ENCODE measurements around the gene SALL1.

SALL1 gene

GRCh38 chr16:51163366-51163765, 12.3 kb upstream of the SALL1 start:
- Histone ChIP-seq H3K36me3 (ENCODE audit: control insufficient read depth, low read length) (no peaks in the 10 kb centered on the region), H3K9me3 (ENCODE audit: control insufficient read depth, insufficient read depth, low read length) (no peaks in the 10 kb centered on the region), H3F3A (ENCODE audit: control insufficient read depth, insufficient read depth) (no peaks in the 10 kb centered on the region), H3K4me1 (ENCODE audit: control insufficient read depth, low read length) (no peaks in the 10 kb centered on the region), H3K9me2 (replicated peaks; ENCODE audit: control insufficient read depth, low read length) (no peaks in the 10 kb centered on the region), H3K4me3 (ENCODE audit: low read length) (no peak overlapping the region), H4K20me1 (ENCODE audit: control insufficient read depth, insufficient read depth, low read depth, low read length) (no peaks in the 10 kb centered on the region), H3K79me2 (ENCODE audit: control insufficient read depth, low read length) (no peaks in the 10 kb centered on the region), H3K27ac (ENCODE audit: low read depth, low read length) (no peak overlapping the region), H3K4me2 (ENCODE audit: low read length) (no peak overlapping the region), H3K27me3 (ENCODE audit: control insufficient read depth, low read length) (no peaks in the 10 kb centered on the region)
- TF ChIP-seq EZH2phosphoT487 (IDR thresholded peaks at IDR 0.05; ENCODE audit: borderline replicate concordance, low read length), result no peak
- no peak for TF ChIP-seq CTCF (IDR thresholded peaks at IDR 0.05; ENCODE audit: low read depth, low read length, poor library complexity, severe bottlenecking)

DNA sequence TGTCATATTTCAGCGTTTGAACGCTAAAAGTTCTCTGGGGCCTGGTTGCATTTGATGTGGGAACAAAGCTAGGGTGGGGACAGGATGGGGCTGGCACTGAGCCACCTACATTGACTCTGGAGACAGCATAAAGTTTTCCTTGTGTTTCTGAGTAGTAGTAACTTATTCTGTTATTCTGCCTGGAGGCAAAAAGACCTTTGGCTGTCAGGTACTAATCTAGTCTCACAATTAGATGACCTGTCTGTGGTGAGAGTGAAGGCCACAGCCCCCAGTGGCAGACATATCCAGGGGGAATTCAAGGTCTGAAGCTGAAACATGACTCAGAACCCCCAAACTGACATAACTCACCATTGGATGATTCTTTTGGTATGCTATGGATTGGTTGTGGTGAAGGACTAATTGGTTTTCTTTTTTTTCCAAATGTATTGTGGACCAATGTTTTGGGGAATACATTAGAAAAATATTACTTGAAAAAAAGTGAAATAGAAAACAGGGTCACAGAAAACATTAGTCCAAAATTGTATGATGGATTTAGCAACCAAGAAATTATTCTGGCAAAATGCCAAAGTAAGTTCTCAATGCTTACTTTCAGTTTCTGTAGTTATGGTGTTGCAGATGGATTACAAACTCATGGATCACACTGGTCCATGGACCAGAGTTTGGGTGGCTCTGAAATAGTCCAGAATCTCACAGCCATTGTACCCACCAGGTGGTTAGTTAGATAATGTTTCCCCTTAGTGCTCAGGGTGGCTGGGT, 10.5 kb upstream of the SALL1 start:
- Histone ChIP-seq H3K79me2 (ENCODE audit: control insufficient read depth, low read length) (no peaks in the 10 kb centered on the region), H3K27me3 (ENCODE audit: control insufficient read depth, low read length) (no peaks in the 10 kb centered on the region), H3K36me3 (ENCODE audit: control insufficient read depth, low read length) (no peaks in the 10 kb centered on the region), H3K4me3 (ENCODE audit: low read length) (no peak overlapping the region), H3K4me2 (ENCODE audit: low read length) (no peak overlapping the region), H4K20me1 (ENCODE audit: control insufficient read depth, insufficient read depth, low read depth, low read length) (no peaks in the 10 kb centered on the region), H3K27ac (ENCODE audit: low read depth, low read length) (no peak overlapping the region), H3F3A (ENCODE audit: control insufficient read depth, insufficient read depth) (no peaks in the 10 kb centered on the region), H3K9me3 (ENCODE audit: control insufficient read depth, insufficient read depth, low read length) (no peaks in the 10 kb centered on the region), H3K9me2 (replicated peaks; ENCODE audit: control insufficient read depth, low read length) (no peaks in the 10 kb centered on the region), H3K4me1 (ENCODE audit: control insufficient read depth, low read length) (no peaks in the 10 kb centered on the region)
- TF ChIP-seq EZH2phosphoT487 (IDR thresholded peaks at IDR 0.05; ENCODE audit: borderline replicate concordance, low read length), result no peak
- no peak for TF ChIP-seq CTCF (IDR thresholded peaks at IDR 0.05; ENCODE audit: low read depth, low read length, poor library complexity, severe bottlenecking)

DNA sequence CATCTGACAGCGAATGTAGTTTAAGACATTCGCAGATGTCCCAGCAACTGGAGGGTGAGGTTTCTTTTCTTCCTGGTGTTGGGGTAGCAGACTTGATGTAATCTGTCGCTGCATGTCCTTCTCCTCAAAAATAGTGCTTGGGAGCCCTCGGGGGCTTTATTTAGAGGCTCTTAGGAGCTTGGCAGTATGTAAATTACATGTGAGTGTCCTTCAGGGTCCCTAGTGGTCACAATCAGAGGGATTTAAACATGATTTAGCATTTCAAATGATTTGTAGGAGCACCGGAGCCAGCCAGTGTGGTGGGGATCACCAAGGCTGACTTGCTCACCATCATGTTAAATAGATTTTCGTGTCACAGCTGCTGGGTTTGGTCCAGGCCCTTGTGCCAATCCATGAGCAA, 8.8 kb upstream of the SALL1 start:
- no peaks in the 10 kb centered on the region for H3K9me2 ChIP-seq (replicated peaks; ENCODE audit: control insufficient read depth, low read length)
- no peaks in the 10 kb centered on the region for H3K27me3 ChIP-seq (ENCODE audit: control insufficient read depth, low read length)
- H3K79me2 ChIP-seq (ENCODE audit: control insufficient read depth, low read length), result no peaks in the 10 kb centered on the region
- H3K36me3 ChIP-seq (ENCODE audit: control insufficient read depth, low read length), result no peaks in the 10 kb centered on the region
- peaks cover 2% of the 10 kb centered on the region; the same call in 1 of the 2 replicates for H3K9me3 ChIP-seq (ENCODE audit: control insufficient read depth, insufficient read depth, low read length)
- no peaks in the 10 kb centered on the region for H3F3A ChIP-seq (ENCODE audit: control insufficient read depth, insufficient read depth)
- no peaks in the 10 kb centered on the region for H4K20me1 ChIP-seq (ENCODE audit: control insufficient read depth, insufficient read depth, low read depth, low read length)
- H3K4me1 ChIP-seq (ENCODE audit: control insufficient read depth, low read length), result no peaks in the 10 kb centered on the region
- H3K27ac ChIP-seq (ENCODE audit: low read depth, low read length), result no peak overlapping the region
- TF ChIP-seq EZH2phosphoT487 (IDR thresholded peaks at IDR 0.05; ENCODE audit: borderline replicate concordance, low read length), result no peak
- H3K4me2 ChIP-seq (ENCODE audit: low read length), result no peak overlapping the region
- no peak overlapping the region for H3K4me3 ChIP-seq (ENCODE audit: low read length)

DNA sequence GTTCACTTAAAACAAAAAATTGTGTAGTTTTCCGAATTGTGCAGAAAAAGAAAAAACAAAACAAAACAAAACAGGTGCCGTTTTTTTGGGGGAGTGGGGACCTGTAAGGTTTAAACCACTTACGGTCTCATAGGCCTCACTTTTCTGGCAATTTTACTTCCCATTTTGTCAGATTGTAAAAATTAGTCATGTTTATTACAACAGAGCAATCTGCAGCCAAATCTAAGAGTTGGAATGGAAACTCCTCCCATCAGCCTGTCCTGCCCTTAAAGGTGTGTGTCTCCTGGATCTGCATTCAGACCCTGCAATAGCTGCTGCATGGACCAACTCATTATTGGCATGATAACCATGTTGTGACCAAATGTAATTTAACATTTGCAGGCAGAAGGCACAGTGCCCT, 8.2 kb upstream of the SALL1 start:
- H3F3A ChIP-seq (ENCODE audit: control insufficient read depth, insufficient read depth), result no peaks in the 10 kb centered on the region
- H3K79me2 ChIP-seq (ENCODE audit: control insufficient read depth, low read length), result no peaks in the 10 kb centered on the region
- H4K20me1 ChIP-seq (ENCODE audit: control insufficient read depth, insufficient read depth, low read depth, low read length), result no peaks in the 10 kb centered on the region
- no peak overlapping the region for H3K4me3 ChIP-seq (ENCODE audit: low read length)
- no peaks in the 10 kb centered on the region for H3K9me2 ChIP-seq (replicated peaks; ENCODE audit: control insufficient read depth, low read length)
- no peaks in the 10 kb centered on the region for H3K36me3 ChIP-seq (ENCODE audit: control insufficient read depth, low read length)
- TF ChIP-seq EZH2phosphoT487 (IDR thresholded peaks at IDR 0.05; ENCODE audit: borderline replicate concordance, low read length) (no peak), CTCF (IDR thresholded peaks at IDR 0.05; ENCODE audit: low read depth, low read length, poor library complexity, severe bottlenecking) (no peak)
- peaks cover 2% of the 10 kb centered on the region; the same call in 1 of the 2 replicates for H3K9me3 ChIP-seq (ENCODE audit: control insufficient read depth, insufficient read depth, low read length)
- no peaks in the 10 kb centered on the region for H3K4me1 ChIP-seq (ENCODE audit: control insufficient read depth, low read length)
- H3K27ac ChIP-seq (ENCODE audit: low read depth, low read length), result no peak overlapping the region
- no peak overlapping the region for H3K4me2 ChIP-seq (ENCODE audit: low read length)
- no peaks in the 10 kb centered on the region for H3K27me3 ChIP-seq (ENCODE audit: control insufficient read depth, low read length)
